DMS153 (cell line): ENCODE results near the gene EMP1.

Source experiments
- DNase-seq: peaks from one replicate; lab custom pipeline; 2025; lab: John Stamatoyannopoulos, UW

EMP1 gene

DNA sequence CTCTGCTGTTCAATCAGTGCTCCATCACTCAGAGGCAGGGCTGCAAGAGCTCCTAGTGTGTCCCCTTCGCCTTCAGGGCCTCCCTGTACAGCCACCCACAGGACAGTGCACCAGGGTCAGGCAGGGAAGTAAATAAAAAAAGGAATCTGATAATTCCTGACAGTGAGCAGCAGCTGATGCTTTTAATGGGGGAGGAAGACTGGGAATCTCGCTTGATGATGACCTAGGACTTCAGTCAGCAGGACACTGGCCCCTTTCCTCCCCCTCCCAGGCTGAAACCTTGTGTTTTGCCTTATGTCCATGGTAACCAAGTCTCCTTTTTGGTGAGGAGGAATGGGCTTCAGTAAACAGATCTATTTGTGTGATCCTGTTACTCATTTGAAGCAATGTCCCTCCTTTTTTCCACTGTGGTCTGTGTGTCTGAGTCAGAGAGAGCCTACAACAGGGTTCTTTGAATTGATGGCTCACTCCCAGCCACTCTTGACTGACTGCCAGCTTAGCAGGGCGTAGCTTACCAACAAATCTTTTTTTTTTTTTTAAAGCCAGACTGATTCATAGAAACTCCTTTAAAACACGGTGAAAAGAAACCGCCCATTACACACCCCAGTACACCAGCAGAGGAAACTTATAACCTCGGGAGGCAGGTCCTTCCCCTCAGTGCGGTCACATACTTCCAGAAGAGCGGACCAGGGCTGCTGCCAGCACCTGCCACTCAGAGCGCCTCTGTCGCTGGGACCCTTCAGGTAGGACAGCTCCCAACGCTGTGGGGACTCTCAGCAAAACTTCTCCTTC is at the start of gene EMP1:
TSS of gene EMP1 (plus strand) at position 597 of the 792 bp plus-strand sequence. CDS start 14,785 bp downstream, outside the sequence.
- peak; percentile 24 for DNase-seq

DNA sequence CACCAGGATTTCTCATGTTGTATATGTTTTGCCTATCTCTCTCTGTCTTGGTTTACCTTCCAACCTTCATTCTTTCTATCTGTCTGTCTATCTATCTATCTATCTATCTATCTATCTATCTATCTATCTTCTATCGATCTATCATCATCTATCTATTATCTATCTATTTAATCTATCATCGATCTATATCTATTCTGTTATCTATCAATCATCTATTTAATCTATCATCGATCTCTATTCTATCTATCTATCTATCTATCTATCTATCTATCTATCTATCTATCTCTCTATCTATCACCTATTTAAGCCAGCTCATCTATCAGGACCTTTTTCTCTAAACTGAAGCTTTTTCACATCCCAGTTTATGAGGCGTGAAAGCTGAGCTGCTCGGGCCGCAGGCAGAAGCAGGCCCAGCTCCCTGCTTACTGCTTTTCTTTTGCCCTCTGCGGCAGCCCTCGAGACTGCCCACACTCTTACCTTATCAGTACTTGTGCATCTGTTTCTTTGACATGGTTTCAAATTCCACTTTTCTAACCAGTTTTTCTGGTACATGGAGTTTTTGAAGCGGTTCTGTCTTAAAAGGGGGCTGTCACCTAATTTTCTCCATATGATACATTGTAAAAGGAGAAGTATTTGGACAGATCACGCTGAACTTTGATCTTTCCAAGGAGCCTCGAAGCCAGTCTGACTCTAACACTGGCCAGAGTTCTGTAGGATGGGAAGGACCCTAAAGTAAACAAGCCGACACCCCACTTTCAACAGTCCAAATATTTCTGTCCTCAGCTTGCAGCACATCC is 48.6 kb upstream of the EMP1 start:
- no peak for DNase-seq

DNA sequence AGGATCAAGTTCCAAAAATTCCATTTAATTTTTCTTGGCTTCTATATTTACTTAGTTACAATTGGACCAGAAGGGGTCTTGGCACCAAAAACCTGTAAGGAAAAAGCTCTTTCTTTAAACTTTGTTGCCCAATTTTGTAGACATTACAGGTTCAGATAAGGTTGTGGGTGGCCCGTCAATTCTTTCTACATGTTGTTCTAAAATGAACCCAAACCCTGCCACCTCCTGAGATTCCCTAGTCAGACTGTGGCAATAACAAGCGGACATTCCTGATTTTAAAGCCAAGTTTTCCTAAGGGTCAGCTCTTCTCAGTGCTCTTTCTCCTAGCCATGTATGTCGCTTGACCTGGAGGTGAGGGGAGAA is 48.1 kb upstream of the EMP1 start:
- no peak for DNase-seq

DNA sequence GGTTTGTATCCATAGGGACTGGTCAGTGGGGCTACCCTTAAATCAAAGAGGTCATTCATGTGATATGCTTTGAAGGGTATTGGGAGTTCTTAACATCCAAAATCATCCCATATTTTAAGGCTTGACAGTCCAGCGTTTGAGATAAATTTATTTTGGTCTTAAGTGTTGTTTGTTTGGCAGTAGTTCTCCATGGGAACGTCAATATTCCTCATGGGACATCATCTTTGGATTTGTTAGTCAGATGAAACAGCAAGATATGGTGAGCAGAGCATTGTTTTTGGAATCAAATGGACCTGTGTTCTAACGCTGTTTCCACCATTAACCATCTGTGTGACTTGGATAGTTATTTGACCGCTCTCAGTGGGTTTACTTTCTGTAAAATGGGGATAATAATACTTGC is 47.1 kb upstream of the EMP1 start:
- no peak for DNase-seq

DNA sequence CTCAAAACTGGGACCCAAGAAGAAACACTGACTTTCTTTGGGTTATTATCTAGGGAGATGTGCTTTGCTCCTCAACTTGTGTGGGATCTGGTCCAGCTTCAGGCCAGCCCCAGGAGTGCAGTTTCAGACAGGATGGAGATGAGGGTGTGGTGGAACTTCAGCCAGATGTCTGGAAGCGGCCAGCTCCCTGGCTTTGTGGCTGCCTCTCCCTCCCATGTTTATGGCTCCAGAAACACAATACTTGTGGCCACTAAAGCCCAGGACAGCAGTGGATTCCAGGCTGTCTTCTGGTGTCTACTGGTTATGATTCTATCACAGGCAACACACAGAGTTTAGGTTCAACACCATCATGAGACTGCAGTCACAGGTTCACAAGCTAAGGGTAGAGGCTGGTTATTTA is 44.2 kb upstream of the EMP1 start:
- no peak for DNase-seq

DNA sequence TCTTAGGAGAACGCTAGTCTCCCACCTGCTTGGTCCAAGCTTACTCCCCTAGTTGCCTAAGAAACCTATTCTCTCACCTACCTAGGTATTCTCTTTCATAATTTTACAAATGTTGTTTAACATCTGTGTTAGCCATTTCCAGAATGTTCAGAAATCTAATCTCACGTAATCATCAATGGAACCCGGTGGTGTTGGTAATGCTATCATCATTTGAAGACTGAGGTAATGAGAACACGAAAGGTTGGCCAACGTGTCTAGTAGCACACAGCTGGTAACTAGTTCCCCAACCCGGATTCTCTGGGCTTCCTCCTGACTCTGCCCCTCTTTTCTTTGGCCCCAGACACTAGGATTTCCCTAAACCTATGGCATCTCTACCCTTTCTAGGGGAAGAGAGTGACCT is 43.8 kb upstream of the EMP1 start:
- no peak for DNase-seq

- DNase-seq = no peak
These were observed 43.3 kb upstream of the EMP1 start for GRCh38 chr12:13153180-13153579.

GRCh38 chr12:13154027-13154538 is 42.4 kb upstream of the EMP1 start:
- no peak for DNase-seq

- DNase-seq = no peak
These were observed 41.7 kb upstream of the EMP1 start for GRCh38 chr12:13154831-13155230.

DNA sequence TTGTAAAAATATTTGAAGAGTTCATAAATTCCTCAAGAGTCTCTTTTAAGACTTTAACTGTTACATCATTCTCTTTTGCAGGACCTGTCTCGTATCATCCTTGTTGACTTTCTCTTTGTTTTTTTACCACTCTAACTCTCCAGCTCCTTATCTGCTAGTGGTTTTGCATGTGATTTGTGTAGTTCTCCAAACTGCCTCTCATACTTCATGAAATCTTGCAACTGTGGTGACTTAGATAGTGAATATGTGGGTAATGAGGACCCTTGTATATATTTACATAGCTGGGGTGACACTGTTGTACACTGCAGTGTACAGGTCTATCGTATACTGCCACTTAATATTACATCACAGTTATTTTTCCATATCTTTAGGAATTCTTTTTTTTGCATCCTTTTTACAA is 40.2 kb upstream of the EMP1 start:
- DNase-seq = no peak

- DNase-seq = no peak
These were observed 35.4 kb upstream of the EMP1 start for GRCh38 chr12:13161172-13161571.

DNA sequence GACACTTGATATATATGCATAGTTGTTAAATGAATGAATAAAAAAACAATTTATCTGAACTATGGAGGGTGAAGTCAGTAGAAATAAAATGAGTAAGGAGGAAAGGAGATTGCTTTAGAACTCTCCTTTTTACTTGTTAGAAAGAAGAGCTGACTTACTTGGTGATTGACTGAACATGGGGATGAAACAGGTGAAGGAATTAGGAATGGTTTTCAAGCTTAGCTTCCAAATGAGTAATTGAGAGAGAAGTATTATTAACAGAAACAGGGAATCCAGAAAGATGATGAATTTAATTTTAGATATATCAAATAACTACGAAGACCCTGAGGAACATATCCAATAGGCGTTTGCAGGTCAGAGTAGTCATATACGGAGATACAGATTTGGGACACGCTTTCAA is 33.6 kb upstream of the EMP1 start:
- DNase-seq = no peak

- no peak for DNase-seq
These were observed 32.5 kb upstream of the EMP1 start for GRCh38 chr12:13163868-13164635.

GRCh38 chr12:13164921-13165616 is 31.5 kb upstream of the EMP1 start:
- DNase-seq = no peak

- peak; percentile 32 for DNase-seq
These were observed 30.9 kb upstream of the EMP1 start for GRCh38 chr12:13165617-13166041.

DNA sequence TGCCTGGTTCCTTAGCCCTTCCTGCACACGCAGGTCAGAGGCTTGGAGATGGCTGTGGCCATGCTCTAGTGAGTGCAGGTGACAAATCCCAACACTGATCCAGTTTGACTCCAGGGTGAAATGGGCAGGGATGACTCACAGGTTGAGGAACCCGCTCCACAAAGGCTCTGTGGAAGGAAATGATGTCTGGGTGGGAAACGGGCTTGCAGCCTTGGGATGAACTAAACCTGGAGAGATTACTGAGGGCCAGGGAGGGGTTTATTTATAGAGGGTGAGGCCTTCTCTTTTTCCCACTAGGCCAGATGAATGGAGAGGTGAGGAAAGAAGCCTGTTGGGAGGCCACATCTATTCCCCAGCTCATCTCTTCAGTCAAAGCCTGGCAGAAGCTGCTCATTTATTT is 29.3 kb upstream of the EMP1 start:
- no peak for DNase-seq

- no peak for DNase-seq
These were observed 28.6 kb upstream of the EMP1 start for GRCh38 chr12:13167906-13168305.

DNA sequence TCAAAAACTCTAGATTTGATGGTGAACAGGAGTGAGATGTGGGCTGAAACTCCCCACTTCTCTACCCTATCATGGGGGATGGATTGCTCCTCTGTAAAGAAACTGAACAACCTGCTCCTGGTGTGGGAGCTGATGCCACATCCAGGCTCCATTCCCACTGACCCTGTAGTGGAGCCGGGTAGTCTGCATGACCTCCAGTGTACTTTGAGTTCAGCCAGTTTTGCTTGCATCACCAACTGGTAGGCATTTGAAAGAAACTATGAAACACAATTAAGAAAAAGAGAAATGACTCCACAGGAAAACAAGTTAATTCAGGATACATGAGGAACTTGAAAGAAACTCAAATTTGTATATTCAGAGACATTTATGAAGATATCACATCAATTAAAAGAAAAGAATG is 27.3 kb upstream of the EMP1 start:
- DNase-seq = no peak

GRCh38 chr12:13170892-13171490 is 25.5 kb upstream of the EMP1 start:
- DNase-seq = no peak

GRCh38 chr12:13171921-13172859 is 24.3 kb upstream of the EMP1 start:
- no peak for DNase-seq
